Loucy (cell line): ENCODE data around the gene PPP1R14B.
A peak's percentile ranks its signal among the peaks of the same experiment; 100 is the strongest.

Experiments used
- H2AFZ ChIP-seq: fragments of 200-600 bp; sonication (generic); 2 replicates; pipeline ENCODE4 v1.6.0; 2016; ENCODE audit warnings: antibody characterized with exemption, mild to moderate bottlenecking, low read length, moderate library complexity
- H3F3A ChIP-seq: fragments of 200-600 bp; 2 replicates; pipeline ENCODE4 v1.6.0; 2016; ENCODE audit warnings: antibody characterized with exemption, low read depth, mild to moderate bottlenecking
- H3K27me3 ChIP-seq: fragments of 200-600 bp; sonication (generic); 2 replicates; pipeline ENCODE4 v1.6.1; 2014; ENCODE audit warnings: low read length, mild to moderate bottlenecking; ENCODE audit not compliant: insufficient read depth, poor library complexity, severe bottlenecking
- H3K36me3 ChIP-seq: fragments of 200-600 bp; sonication (generic); 2 replicates; pipeline ENCODE4 v1.6.1; 2016; ENCODE audit warnings: low read length; ENCODE audit not compliant: insufficient read depth
- H3K4me1 ChIP-seq: fragments of 200-600 bp; sonication (generic); 2 replicates; pipeline ENCODE4 v1.5.1; 2014; ENCODE audit warnings: low read length, mild to moderate bottlenecking; ENCODE audit not compliant: insufficient read depth, poor library complexity, severe bottlenecking
- H3K4me2 ChIP-seq: fragments of 200-600 bp; sonication (generic); 2 replicates; pipeline ENCODE4 v1.6.0; 2014; ENCODE audit warnings: antibody characterized with exemption, low read length, low read depth, mild to moderate bottlenecking; ENCODE audit not compliant: poor library complexity, severe bottlenecking
- H3K4me3 ChIP-seq: fragments of 200-600 bp; sonication (generic); 2 replicates; pipeline ENCODE4 v1.5.1; 2014; ENCODE audit warnings: low read length, mild to moderate bottlenecking, mixed read lengths; ENCODE audit not compliant: poor library complexity, severe bottlenecking
- H3K79me2 ChIP-seq: fragments of 200-600 bp; sonication (generic); 2 replicates; pipeline ENCODE4 v1.6.1; 2014; ENCODE audit warnings: low read length; ENCODE audit not compliant: insufficient read depth
- H3K9ac ChIP-seq: fragments of 200-600 bp; sonication (generic); 2 replicates; pipeline ENCODE4 v1.6.0; 2014; ENCODE audit warnings: mild to moderate bottlenecking, low read depth, low read length, moderate library complexity; ENCODE audit not compliant: poor library complexity, severe bottlenecking
- H3K9me2 ChIP-seq: fragments of 200-600 bp; sonication (generic); replicated peaks from 2 replicates; pipeline ENCODE4 v1.6.1; 2016; ENCODE audit warnings: low read depth, low read length, mixed read lengths
- H3K9me3 ChIP-seq: fragments of 200-600 bp; sonication (generic); 2 replicates; pipeline ENCODE4 v1.6.1; 2014; ENCODE audit warnings: mild to moderate bottlenecking, antibody characterized with exemption, low read length, low read depth; ENCODE audit not compliant: insufficient read depth
- H4K20me1 ChIP-seq: fragments of 200-600 bp; sonication (generic); 2 replicates; pipeline ENCODE4 v1.6.0; 2014; ENCODE audit warnings: antibody characterized with exemption, low read length, mild to moderate bottlenecking; ENCODE audit not compliant: insufficient read depth, poor library complexity, severe bottlenecking
- CTCF ChIP-seq: fragments of 200-600 bp; sonication (generic); conservative IDR thresholded peaks from 2 replicates; pipeline ENCODE4 v1.5.1; 2014; ENCODE audit warnings: mild to moderate bottlenecking, antibody characterized with exemption, low read length
- EZH2phosphoT487 ChIP-seq: fragments of 200-600 bp; IDR thresholded peaks from 2 replicates; pipeline ENCODE4 v1.6.1; 2018; ENCODE audit warnings: antibody characterized with exemption, mild to moderate bottlenecking, moderate library complexity, borderline replicate concordance

PPP1R14B gene

GRCh38 chr11:64252003-64252872 is 5.5 kb upstream of the PPP1R14B start:
- H2AFZ ChIP-seq = peak overlapping the region; percentile 75
- H3F3A ChIP-seq = peaks cover 3% of the 10 kb centered on the region; the same call in 1 of the 2 replicates
- H3K4me3 ChIP-seq = peak overlapping the region; percentile 84
- no peaks in the 10 kb centered on the region for H3K27me3 ChIP-seq
- H3K4me1 ChIP-seq = peaks cover 26% of the 10 kb centered on the region
- TF ChIP-seq EZH2phosphoT487 (no peak), CTCF (peak; percentile 51)
- no peaks in the 10 kb centered on the region for H3K9me2 ChIP-seq
- H3K9ac ChIP-seq = peak overlapping the region; percentile 68
- H4K20me1 ChIP-seq = no peaks in the 10 kb centered on the region
- H3K36me3 ChIP-seq = no peaks in the 10 kb centered on the region
- peaks cover 5% of the 10 kb centered on the region; the same call in 1 of the 2 replicates for H3K79me2 ChIP-seq
- no peaks in the 10 kb centered on the region for H3K9me3 ChIP-seq
- H3K4me2 ChIP-seq = peak overlapping the region; percentile 82

DNA sequence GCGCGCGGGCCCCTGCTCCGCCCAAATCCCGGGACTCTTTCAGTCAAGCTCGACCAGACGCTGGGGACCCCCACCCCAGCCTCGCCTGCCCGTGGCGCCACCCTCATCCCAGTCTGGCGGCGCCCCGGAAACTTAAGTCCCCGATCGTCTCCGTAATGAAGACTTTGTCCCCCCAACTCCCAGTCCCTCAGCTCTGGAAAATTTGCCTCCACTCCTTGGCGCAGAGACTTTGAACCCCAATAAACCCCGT is 4.9 kb upstream of the PPP1R14B start:
- H3K36me3 ChIP-seq = no peaks in the 10 kb centered on the region
- H3K27me3 ChIP-seq = no peaks in the 10 kb centered on the region
- peak overlapping the region; percentile 82 for H3K4me2 ChIP-seq
- TF ChIP-seq CTCF (no peak), EZH2phosphoT487 (no peak)
- H3K9me2 ChIP-seq = no peaks in the 10 kb centered on the region
- peak overlapping the region; percentile 84 for H3K4me3 ChIP-seq
- peaks cover 30% of the 10 kb centered on the region for H3K4me1 ChIP-seq
- no peaks in the 10 kb centered on the region for H3K9me3 ChIP-seq
- H2AFZ ChIP-seq = peak overlapping the region; percentile 75
- peaks cover 3% of the 10 kb centered on the region; the same call in 1 of the 2 replicates for H3F3A ChIP-seq
- H4K20me1 ChIP-seq = no peaks in the 10 kb centered on the region
- peaks cover 5% of the 10 kb centered on the region; the same call in 1 of the 2 replicates for H3K79me2 ChIP-seq
- peak overlapping the region; percentile 68 for H3K9ac ChIP-seq

- peaks cover 30% of the 10 kb centered on the region for H3K4me1 ChIP-seq
Measured at GRCh38 chr11:64251016-64251752, 4.4 kb upstream of the PPP1R14B start, which contains the start of gene PLCB3. TSS of gene PLCB3 (plus strand) at chr11:64251530. CDS start at chr11:64251650, 120 bp downstream.

More at GRCh38 chr11:64251016-64251752, 4.4 kb upstream of the PPP1R14B start, which contains the start of gene PLCB3:
- Histone ChIP-seq H4K20me1 (no peaks in the 10 kb centered on the region), H3K9me2 (no peaks in the 10 kb centered on the region), H3K9ac (peak within 1 kb of the TSS; percentile 68), H3K9me3 (no peaks in the 10 kb centered on the region), H3K36me3 (no peaks in the 10 kb centered on the region), H3K27me3 (no peaks in the 10 kb centered on the region), H3K79me2 (peaks cover 7% of the 10 kb centered on the region), H3K4me2 (peak within 1 kb of the TSS; percentile 89), H2AFZ (peak within 1 kb of the TSS; percentile 99), H3K4me3 (peak within 1 kb of the TSS; percentile 84), H3F3A (peaks cover 3% of the 10 kb centered on the region; the same call in 1 of the 2 replicates)
- TF ChIP-seq CTCF (peak; percentile 64), EZH2phosphoT487 (no peak)
